Body of pancreas (tissue), 4 donors: Measurements from ENCODE around the gene SNX11. TPM values are rescaled to one million over a fixed set of nuclear protein-coding genes. Genes with fewer than 3 reads are reported as not detected.

Source experiments
- ATAC-seq: fragments of 150-250 bp; one replicate; pipeline ENCODE4 v1.9.1; 2016
- DNase-seq, 4 donors: peaks; one replicate each; pipeline ENCODE4 v3.0.0-alpha.2; 2019
- H3K27ac ChIP-seq, 4 donors: fragments of 200-600 bp; sonication (generic); 1 replicate in 3 of 4; 2 replicates in 1 of 4; pipeline versions ENCODE4 v1.5.1 to v1.6.1; 2016 to 2019; ENCODE audit warnings: mild to moderate bottlenecking in 1 of 4, mixed read lengths in 1 of 4, moderate library complexity in 1 of 4
- H3K27me3 ChIP-seq, 2 donors: fragments of 200-600 bp; sonication (generic); one replicate each; pipeline ENCODE4 v1.6.0; 2016; ENCODE audit warnings: mild to moderate bottlenecking in 1 of 2
- H3K36me3 ChIP-seq, 2 donors: fragments of 200-600 bp; sonication (generic); replicated peaks in 1 of 2; 2 replicates each; pipeline ENCODE4 v1.5.1; 2016; ENCODE audit warnings: low read depth in 2 of 2; ENCODE audit not compliant: insufficient read depth in 1 of 2
- H3K4me1 ChIP-seq: fragments of 200-600 bp; sonication (generic); one replicate; pipeline ENCODE4 v1.6.0; 2016
- H3K4me3 ChIP-seq, 2 donors: fragments of 200-600 bp; sonication (generic); 1 replicate in 1 of 2; 2 replicates in 1 of 2; pipeline ENCODE4 v1.5.1; 2016 to 2019
- H3K9me3 ChIP-seq, 3 donors: fragments of 200-600 bp; sonication (generic); 1 replicate in 2 of 3; 2 replicates in 1 of 3; pipeline ENCODE4 v1.5.1; 2016
- POLR2A ChIP-seq, 3 donors: fragments of 450-650 bp; IDR thresholded peaks; one replicate each; pipeline ENCODE4 v1.6.1; 2016; ENCODE audit warnings: antibody characterized with exemption in 3 of 3, mild to moderate bottlenecking in 2 of 3
- WGBS, 2 donors: methylation state at CpG; one replicate each; pipeline ENCODE4 v1.1.5; 2017; 5-methylcytosine and 5-hydroxymethylcytosine counted together
- intact Hi-C: fragments of 100-400 bp; cut with DNase I; formaldehyde crosslinking; loops from one replicate; pipeline ENCODE4 v1.15.1; 2023
- total RNA-seq, 2 donors: library from RNA; depleted of rRNA; stranded (reverse); fragments of >200 nt; gene quantifications; one replicate each; pipeline ENCODE4 v1.1.0, GENCODE V29; 2016
- TF ChIP-seq, protein P1 (sequence below), 7 experiments: fragments of 450-650 bp in 4 of 7; fragments of 200-600 bp in 3 of 7; sonication (generic) in 3 of 7; IDR thresholded peaks; one replicate each; pipeline ENCODE4 v1.5.1; 2016 to 2019; ENCODE audit warnings: antibody characterized with exemption in 7 of 7

The SNX11 gene
- 10 to 100 TPM in 1 of 2 donors, 1 to 10 TPM in 1; 5.4 to 10.9 TPM for total RNA-seq

GRCh38 chr17:48107137-48108055 lies at the start of gene SNX11:
Gene SNX11 (plus strand): TSS chr17:48107766. CDS start chr17:48112044, 4,278 bp downstream.
- ATAC-seq (peak; percentile 93), DNase-seq (peak; percentile 91 to 97 (median 94))
- intact Hi-C loops: no loop called here
- peak within 1 kb of the TSS; percentile 62 to 69 for H3K4me3 ChIP-seq
- H3K27ac ChIP-seq: peak within 1 kb of the TSS; percentile 95 to 98 (median 96)
- H3K4me1 ChIP-seq: peaks cover 21% of the 10 kb centered on the region
- 0% methylated on average over 19 to 64 of the region's 64 CpGs for WGBS, 2 donors
- H3K9me3 ChIP-seq: no peaks in the 10 kb centered on the region
- H3K27me3 ChIP-seq: no peaks in the 10 kb centered on the region
- TF ChIP-seq, protein P1, sequence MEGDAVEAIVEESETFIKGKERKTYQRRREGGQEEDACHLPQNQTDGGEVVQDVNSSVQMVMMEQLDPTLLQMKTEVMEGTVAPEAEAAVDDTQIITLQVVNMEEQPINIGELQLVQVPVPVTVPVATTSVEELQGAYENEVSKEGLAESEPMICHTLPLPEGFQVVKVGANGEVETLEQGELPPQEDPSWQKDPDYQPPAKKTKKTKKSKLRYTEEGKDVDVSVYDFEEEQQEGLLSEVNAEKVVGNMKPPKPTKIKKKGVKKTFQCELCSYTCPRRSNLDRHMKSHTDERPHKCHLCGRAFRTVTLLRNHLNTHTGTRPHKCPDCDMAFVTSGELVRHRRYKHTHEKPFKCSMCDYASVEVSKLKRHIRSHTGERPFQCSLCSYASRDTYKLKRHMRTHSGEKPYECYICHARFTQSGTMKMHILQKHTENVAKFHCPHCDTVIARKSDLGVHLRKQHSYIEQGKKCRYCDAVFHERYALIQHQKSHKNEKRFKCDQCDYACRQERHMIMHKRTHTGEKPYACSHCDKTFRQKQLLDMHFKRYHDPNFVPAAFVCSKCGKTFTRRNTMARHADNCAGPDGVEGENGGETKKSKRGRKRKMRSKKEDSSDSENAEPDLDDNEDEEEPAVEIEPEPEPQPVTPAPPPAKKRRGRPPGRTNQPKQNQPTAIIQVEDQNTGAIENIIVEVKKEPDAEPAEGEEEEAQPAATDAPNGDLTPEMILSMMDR (IDR thresholded peaks at IDR 0.05): peak in 1 of 7 experiments; percentile 16
- TF ChIP-seq POLR2A (IDR thresholded peaks at IDR 0.05): peak; percentile 44 to 78 (median 74)
- no peaks in the 10 kb centered on the region for H3K36me3 ChIP-seq

DNA sequence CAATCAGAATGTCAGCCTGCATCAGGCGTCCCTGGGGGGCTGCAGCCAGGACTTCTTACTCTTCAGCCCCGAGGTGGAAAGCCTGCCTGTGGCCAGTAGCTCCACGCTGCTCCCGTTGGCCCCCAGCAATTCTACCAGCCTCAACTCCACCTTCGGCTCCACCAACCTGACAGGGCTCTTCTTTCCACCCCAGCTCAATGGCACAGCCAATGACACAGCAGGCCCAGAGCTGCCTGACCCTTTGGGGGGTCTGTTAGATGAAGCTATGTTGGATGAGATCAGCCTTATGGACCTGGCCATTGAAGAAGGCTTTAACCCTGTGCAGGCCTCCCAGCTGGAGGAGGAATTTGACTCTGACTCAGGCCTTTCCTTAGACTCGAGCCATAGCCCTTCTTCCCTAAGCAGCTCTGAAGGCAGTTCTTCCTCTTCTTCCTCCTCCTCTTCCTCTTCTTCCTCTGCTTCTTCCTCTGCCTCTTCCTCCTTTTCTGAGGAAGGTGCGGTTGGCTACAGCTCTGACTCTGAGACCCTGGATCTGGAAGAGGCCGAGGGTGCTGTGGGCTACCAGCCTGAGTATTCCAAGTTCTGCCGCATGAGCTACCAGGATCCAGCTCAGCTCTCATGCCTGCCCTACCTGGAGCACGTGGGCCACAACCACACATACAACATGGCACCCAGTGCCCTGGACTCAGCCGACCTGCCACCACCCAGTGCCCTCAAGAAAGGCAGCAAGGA lies 49.0 kb upstream of the SNX11 start:
- Histone ChIP-seq H3K27me3 (no peaks in the 10 kb centered on the region), H3K9me3 (no peaks in the 10 kb centered on the region), H3K4me1 (peaks cover 20% of the 10 kb centered on the region), H3K36me3 (peaks cover 0 to 38% of the 10 kb centered on the region in 2 donors), H3K27ac (no peak overlapping the region), H3K4me3 (no peak overlapping the region)
- TF ChIP-seq, protein P1 (IDR thresholded peaks at IDR 0.05): no peak
- no peak for TF ChIP-seq POLR2A (IDR thresholded peaks at IDR 0.05)
- ATAC-seq: no peak
- DNase-seq: no peak
- WGBS, 2 donors: 83 to 84% methylated on average over 10 to 11 of the region's 11 CpGs
- intact Hi-C loops: no loop called here

DNA sequence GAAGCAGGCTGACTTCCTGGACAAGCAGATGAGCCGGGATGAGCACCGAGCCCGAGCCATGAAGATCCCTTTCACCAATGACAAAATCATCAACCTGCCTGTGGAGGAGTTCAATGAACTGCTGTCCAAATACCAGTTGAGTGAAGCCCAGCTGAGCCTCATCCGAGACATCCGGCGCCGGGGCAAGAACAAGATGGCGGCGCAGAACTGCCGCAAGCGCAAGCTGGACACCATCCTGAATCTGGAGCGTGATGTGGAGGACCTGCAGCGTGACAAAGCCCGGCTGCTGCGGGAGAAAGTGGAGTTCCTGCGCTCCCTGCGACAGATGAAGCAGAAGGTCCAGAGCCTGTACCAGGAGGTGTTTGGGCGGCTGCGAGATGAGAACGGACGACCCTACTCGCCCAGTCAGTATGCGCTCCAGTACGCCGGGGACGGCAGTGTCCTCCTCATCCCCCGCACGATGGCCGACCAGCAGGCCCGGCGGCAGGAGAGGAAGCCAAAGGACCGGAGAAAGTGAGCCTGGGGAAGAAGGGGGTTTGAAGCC lies 48.4 kb upstream of the SNX11 start:
- peaks cover 0 to 38% of the 10 kb centered on the region in 2 donors for H3K36me3 ChIP-seq
- TF ChIP-seq, protein P1 (IDR thresholded peaks at IDR 0.05): no peak
- TF ChIP-seq POLR2A (IDR thresholded peaks at IDR 0.05): no peak
- H3K4me3 ChIP-seq: no peak overlapping the region
- WGBS, 2 donors: 90 to 94% methylated on average over 26 to 32 of the region's 32 CpGs
- no peak overlapping the region for H3K27ac ChIP-seq
- H3K9me3 ChIP-seq: no peaks in the 10 kb centered on the region
- H3K27me3 ChIP-seq: no peaks in the 10 kb centered on the region
- intact Hi-C loops: no loop called here
- ATAC-seq (no peak), DNase-seq (no peak)
- H3K4me1 ChIP-seq: peaks cover 19% of the 10 kb centered on the region

DNA sequence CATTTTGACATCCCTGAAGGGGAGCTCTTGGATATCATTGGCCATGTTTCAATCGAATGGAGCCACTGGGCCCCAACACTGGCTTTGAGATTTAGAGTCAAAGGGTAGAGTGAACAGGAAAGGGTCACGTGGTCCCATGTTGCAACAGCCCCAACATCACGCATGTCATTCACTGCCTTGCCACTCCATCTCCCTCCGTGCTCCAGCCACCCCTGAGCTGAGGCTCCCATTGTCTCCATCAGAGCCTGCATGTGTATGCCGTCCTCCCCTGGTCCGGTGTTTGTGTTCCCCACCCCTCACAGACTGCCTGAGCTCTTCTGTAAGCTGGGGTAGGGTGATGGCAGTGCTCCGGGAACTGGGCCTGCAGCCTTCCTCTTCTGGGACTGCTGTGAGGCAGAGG lies 47.3 kb upstream of the SNX11 start:
- H3K27ac ChIP-seq: no peak overlapping the region
- DNase-seq (no peak), ATAC-seq (no peak)
- intact Hi-C loops: no loop called here
- 61 to 93% methylated on average over 4 to 7 of the region's 7 CpGs for WGBS, 2 donors
- no peaks in the 10 kb centered on the region for H3K27me3 ChIP-seq
- H3K4me1 ChIP-seq: peaks cover 11% of the 10 kb centered on the region
- H3K36me3 ChIP-seq: peaks cover 0 to 39% of the 10 kb centered on the region in 2 donors
- no peak overlapping the region for H3K4me3 ChIP-seq
- H3K9me3 ChIP-seq: no peaks in the 10 kb centered on the region
- no peak for TF ChIP-seq POLR2A (IDR thresholded peaks at IDR 0.05)
- TF ChIP-seq, protein P1 (IDR thresholded peaks at IDR 0.05): no peak
